Esophagus (tissue), 2 donors: ENCODE measurements around the gene RHBG. TPM values are rescaled to one million over a fixed set of nuclear protein-coding genes. Genes with fewer than 3 reads are reported as not detected.

Experiments used
- H3K27ac ChIP-seq, 2 donors: one replicate each; pipeline ENCODE4 v1.5.1; 2013; ENCODE audit warnings: low read depth in 2 of 2, mild to moderate bottlenecking in 2 of 2, inconsistent platforms in 1 of 2, low read length in 1 of 2, moderate library complexity in 1 of 2
- H3K27me3 ChIP-seq, 2 donors: one replicate each; pipeline ENCODE4 v1.6.1; 2013; ENCODE audit warnings: low read length in 2 of 2, control low read depth in 1 of 2, mild to moderate bottlenecking in 1 of 2; ENCODE audit not compliant: insufficient read depth in 2 of 2, control insufficient read depth in 1 of 2
- H3K36me3 ChIP-seq, 2 donors: one replicate each; pipeline ENCODE4 v1.6.1; 2013; ENCODE audit warnings: low read length in 1 of 2; ENCODE audit not compliant: control insufficient read depth in 2 of 2, insufficient read depth in 2 of 2
- H3K4me1 ChIP-seq, 2 donors: one replicate each; pipeline ENCODE4 v1.6.1; 2013; ENCODE audit warnings: low read length in 1 of 2; ENCODE audit not compliant: control insufficient read depth in 2 of 2, insufficient read depth in 2 of 2
- H3K4me3 ChIP-seq, 2 donors: one replicate each; pipeline ENCODE4 v1.5.1; 2013; ENCODE audit warnings: low read length in 2 of 2, mild to moderate bottlenecking in 2 of 2, low read depth in 1 of 2, moderate library complexity in 1 of 2
- H3K9me3 ChIP-seq, 2 donors: one replicate each; pipeline ENCODE4 v1.6.1; 2013; ENCODE audit warnings: mild to moderate bottlenecking in 2 of 2, low read depth in 1 of 2, low read length in 1 of 2, moderate library complexity in 1 of 2; ENCODE audit not compliant: control insufficient read depth in 2 of 2, insufficient read depth in 1 of 2
- WGBS, 2 donors: extraction: QIAGEN DNeasy Blood & Tissue Kit; methylation state at CpG; one replicate each; pipeline ENCODE4 v1.1.7; 2013; 5-methylcytosine and 5-hydroxymethylcytosine counted together
- polyA plus RNA-seq, 2 donors: library from polyadenylated mRNA; stranded (reverse); fragments of 200-250 nt; gene quantifications; one replicate each; pipeline ENCODE4 v1.2.3, GENCODE V29; 2013
- donor health status: healthy with polysubstance abuse.
- donor health status: Bipolar disorder and iron deficiency.

Gene RHBG
- polyA plus RNA-seq, 2 donors: 2.3 TPM

GRCh38 chr1:156429313-156430060, 60.5 kb downstream of the RHBG start:
- Histone ChIP-seq H3K27me3 (peaks cover 0 to 13% of the 10 kb centered on the region in 2 donors), H3K9me3 (no peaks in the 10 kb centered on the region), H3K4me1 (no peaks in the 10 kb centered on the region), H3K36me3 (no peaks in the 10 kb centered on the region), H3K4me3 (no peak overlapping the region), H3K27ac (no peak overlapping the region)
- 10 to 11% methylated on average over 13 of the region's 13 CpGs for WGBS, 2 donors

GRCh38 chr1:156430303-156430702, 61.3 kb downstream of the RHBG start:
- Histone ChIP-seq H3K36me3 (no peaks in the 10 kb centered on the region), H3K4me3 (no peak overlapping the region), H3K27me3 (peaks cover 4 to 15% of the 10 kb centered on the region in 2 donors), H3K4me1 (peaks cover under 1 to 2% of the 10 kb centered on the region in 2 donors), H3K9me3 (no peaks in the 10 kb centered on the region), H3K27ac (no peak overlapping the region)
- WGBS, 2 donors: 13 to 21% methylated on average over 7 of the region's 7 CpGs

DNA sequence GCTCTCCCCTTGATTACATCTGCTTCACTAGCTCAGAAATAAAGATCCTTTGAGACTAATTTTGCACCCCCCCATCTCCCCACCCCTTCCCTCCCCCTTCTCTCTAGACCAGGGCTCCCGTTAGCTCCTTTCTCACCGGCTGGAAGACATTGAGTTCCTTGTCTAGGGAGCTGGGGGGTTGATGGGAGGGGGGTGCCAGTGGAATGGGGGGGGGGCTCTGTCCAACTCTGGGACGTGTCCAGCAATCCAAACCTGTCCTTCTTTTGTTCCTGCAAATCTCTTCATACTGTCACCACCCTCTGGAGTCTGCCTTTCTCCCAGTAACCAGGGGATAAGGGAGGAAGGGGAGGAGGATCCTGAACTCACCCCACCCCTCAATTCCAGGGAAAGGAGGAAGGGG, 61.9 kb downstream of the RHBG start:
- WGBS, 2 donors: 10 to 31% methylated on average over 3 of the region's 3 CpGs
- no peak overlapping the region for H3K4me3 ChIP-seq

DNA sequence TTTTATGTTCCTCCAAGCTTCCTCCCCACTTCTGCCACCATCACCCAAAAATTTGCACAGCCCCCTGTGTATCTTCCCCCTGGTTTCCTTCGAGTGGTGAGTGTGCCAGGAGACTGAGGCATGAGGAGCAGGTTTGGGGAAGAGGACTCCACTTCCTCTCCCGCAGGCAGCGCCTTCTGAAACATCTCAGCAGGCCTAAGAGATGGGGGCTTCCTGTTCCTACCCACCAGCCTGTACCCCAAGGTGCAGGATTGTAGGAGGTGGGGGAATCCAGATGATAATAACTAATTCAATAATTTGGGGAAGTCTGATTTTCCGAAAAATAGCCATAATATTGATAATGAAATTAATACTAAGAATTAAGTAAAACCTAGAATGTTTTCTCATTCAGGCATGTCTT, 62.4 kb downstream of the RHBG start:
- Histone ChIP-seq H3K9me3 (no peaks in the 10 kb centered on the region), H3K27me3 (peaks cover 4 to 24% of the 10 kb centered on the region in 2 donors), H3K27ac (no peak overlapping the region), H3K4me1 (peaks cover 6% of the 10 kb centered on the region in 2 donors), H3K36me3 (no peaks in the 10 kb centered on the region), H3K4me3 (no peak overlapping the region)
- 56 to 59% methylated on average over 4 of the region's 4 CpGs for WGBS, 2 donors

More for the DNA sequence above, 61.9 kb downstream of the RHBG start:
- no peaks in the 10 kb centered on the region for H3K36me3 ChIP-seq
- no peak overlapping the region for H3K27ac ChIP-seq
- H3K4me1 ChIP-seq: peaks cover 3% of the 10 kb centered on the region in 2 donors
- no peaks in the 10 kb centered on the region for H3K9me3 ChIP-seq
- peaks cover 4 to 19% of the 10 kb centered on the region in 2 donors for H3K27me3 ChIP-seq

- WGBS, 2 donors: 30 to 39% methylated on average over 12 of the region's 12 CpGs
- Histone ChIP-seq H3K36me3 (no peaks in the 10 kb centered on the region), H3K27ac (no peak overlapping the region)
Observed at GRCh38 chr1:156431769-156432668, 63.0 kb downstream of the RHBG start.

DNA sequence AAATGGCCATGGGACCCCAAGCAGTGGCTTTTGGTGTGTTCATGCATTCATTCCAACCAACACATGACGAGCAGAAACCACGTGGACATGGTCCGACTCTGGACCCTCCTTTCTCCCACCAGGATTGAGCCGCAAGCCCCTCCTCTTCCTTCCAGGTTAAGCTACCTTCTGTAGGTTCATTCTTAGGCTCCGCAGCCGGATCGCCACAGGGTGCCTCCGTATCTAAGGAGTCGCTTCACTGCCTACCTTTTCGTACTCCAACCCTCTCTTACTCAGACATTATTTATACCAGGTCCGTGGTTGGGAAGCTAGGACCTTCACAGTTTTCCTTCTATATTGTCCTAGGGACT, 63.6 kb downstream of the RHBG start:
- Histone ChIP-seq H3K27ac (no peak overlapping the region), H3K4me3 (no peak overlapping the region), H3K27me3 (peaks cover 4 to 36% of the 10 kb centered on the region in 2 donors), H3K9me3 (no peaks in the 10 kb centered on the region), H3K36me3 (no peaks in the 10 kb centered on the region), H3K4me1 (peaks cover 9 to 10% of the 10 kb centered on the region in 2 donors)
- 15 to 26% methylated on average over 11 of the region's 11 CpGs for WGBS, 2 donors

More at GRCh38 chr1:156431769-156432668, 63.0 kb downstream of the RHBG start:
- peaks cover 9 to 10% of the 10 kb centered on the region in 2 donors for H3K4me1 ChIP-seq
- H3K4me3 ChIP-seq: no peak overlapping the region
- peaks cover 4 to 30% of the 10 kb centered on the region in 2 donors for H3K27me3 ChIP-seq
- H3K9me3 ChIP-seq: no peaks in the 10 kb centered on the region

DNA sequence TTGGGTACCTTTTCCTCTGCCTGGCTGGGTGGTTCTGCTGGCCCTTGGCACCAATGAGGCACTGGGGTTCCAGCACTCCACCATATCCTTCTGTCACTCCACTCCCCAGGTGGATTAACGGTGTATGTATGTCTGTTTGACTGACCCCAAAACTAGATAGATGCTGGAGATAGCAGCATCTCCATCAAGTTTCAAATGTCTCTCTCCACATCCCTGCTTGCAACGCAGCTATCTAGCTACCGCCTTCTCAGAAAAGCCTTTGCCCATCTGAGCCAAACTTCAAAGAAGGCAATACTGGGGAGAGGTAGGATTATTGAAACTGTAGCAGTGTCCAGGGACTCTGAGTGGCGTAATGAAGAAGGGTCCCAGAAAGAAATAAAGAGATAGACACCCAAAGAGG, 64.0 kb downstream of the RHBG start:
- WGBS, 2 donors: 31 to 45% methylated on average over 4 of the region's 4 CpGs
- peaks cover 4 to 37% of the 10 kb centered on the region in 2 donors for H3K27me3 ChIP-seq

GRCh38 chr1:156433602-156434001, 64.6 kb downstream of the RHBG start:
- WGBS, 2 donors: 43 to 85% methylated on average over 1 of the region's 1 CpG
- H3K9me3 ChIP-seq: no peaks in the 10 kb centered on the region
- H3K36me3 ChIP-seq: no peaks in the 10 kb centered on the region
- no peak overlapping the region for H3K4me3 ChIP-seq
- H3K27ac ChIP-seq: no peak overlapping the region
- peaks cover 9 to 10% of the 10 kb centered on the region in 2 donors for H3K4me1 ChIP-seq
- peaks cover 4 to 37% of the 10 kb centered on the region in 2 donors for H3K27me3 ChIP-seq

More for the DNA sequence above, 64.0 kb downstream of the RHBG start:
- Histone ChIP-seq H3K4me3 (no peak overlapping the region), H3K27ac (no peak overlapping the region), H3K36me3 (no peaks in the 10 kb centered on the region), H3K4me1 (peaks cover 9 to 10% of the 10 kb centered on the region in 2 donors), H3K9me3 (no peaks in the 10 kb centered on the region)
